Measurements from ENCODE around the gene CEP112. TPM values are rescaled to one million over a fixed set of nuclear protein-coding genes. Genes with fewer than 3 reads are reported as not detected.

CEP112 gene
- total and polyA plus RNA-seq, 2 of the 8 experiments (the other 6 are each of a cell fraction or from before 2014, with no cell fraction given) = 0.62 to 3.1 TPM

DNA sequence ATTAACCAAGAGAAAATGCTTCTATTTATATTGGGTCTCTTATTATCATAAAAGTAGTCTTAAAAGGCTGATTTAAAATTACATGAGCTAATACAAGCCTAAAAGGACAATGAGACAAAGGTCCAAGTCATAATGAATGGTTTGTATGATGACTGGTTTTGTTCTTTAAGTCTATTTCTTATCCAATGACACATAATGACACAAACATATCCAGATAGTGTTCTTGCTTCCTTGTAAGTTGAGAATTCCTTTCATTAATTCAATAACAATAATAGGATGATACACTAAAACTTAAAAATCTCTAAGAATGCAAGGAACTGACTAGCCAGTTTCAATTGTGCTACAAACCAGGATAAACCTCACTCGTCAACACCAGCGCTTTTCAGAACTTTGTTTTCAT is 244.1 kb downstream of the CEP112 start (continued):
- TF ChIP-seq, protein P1, sequence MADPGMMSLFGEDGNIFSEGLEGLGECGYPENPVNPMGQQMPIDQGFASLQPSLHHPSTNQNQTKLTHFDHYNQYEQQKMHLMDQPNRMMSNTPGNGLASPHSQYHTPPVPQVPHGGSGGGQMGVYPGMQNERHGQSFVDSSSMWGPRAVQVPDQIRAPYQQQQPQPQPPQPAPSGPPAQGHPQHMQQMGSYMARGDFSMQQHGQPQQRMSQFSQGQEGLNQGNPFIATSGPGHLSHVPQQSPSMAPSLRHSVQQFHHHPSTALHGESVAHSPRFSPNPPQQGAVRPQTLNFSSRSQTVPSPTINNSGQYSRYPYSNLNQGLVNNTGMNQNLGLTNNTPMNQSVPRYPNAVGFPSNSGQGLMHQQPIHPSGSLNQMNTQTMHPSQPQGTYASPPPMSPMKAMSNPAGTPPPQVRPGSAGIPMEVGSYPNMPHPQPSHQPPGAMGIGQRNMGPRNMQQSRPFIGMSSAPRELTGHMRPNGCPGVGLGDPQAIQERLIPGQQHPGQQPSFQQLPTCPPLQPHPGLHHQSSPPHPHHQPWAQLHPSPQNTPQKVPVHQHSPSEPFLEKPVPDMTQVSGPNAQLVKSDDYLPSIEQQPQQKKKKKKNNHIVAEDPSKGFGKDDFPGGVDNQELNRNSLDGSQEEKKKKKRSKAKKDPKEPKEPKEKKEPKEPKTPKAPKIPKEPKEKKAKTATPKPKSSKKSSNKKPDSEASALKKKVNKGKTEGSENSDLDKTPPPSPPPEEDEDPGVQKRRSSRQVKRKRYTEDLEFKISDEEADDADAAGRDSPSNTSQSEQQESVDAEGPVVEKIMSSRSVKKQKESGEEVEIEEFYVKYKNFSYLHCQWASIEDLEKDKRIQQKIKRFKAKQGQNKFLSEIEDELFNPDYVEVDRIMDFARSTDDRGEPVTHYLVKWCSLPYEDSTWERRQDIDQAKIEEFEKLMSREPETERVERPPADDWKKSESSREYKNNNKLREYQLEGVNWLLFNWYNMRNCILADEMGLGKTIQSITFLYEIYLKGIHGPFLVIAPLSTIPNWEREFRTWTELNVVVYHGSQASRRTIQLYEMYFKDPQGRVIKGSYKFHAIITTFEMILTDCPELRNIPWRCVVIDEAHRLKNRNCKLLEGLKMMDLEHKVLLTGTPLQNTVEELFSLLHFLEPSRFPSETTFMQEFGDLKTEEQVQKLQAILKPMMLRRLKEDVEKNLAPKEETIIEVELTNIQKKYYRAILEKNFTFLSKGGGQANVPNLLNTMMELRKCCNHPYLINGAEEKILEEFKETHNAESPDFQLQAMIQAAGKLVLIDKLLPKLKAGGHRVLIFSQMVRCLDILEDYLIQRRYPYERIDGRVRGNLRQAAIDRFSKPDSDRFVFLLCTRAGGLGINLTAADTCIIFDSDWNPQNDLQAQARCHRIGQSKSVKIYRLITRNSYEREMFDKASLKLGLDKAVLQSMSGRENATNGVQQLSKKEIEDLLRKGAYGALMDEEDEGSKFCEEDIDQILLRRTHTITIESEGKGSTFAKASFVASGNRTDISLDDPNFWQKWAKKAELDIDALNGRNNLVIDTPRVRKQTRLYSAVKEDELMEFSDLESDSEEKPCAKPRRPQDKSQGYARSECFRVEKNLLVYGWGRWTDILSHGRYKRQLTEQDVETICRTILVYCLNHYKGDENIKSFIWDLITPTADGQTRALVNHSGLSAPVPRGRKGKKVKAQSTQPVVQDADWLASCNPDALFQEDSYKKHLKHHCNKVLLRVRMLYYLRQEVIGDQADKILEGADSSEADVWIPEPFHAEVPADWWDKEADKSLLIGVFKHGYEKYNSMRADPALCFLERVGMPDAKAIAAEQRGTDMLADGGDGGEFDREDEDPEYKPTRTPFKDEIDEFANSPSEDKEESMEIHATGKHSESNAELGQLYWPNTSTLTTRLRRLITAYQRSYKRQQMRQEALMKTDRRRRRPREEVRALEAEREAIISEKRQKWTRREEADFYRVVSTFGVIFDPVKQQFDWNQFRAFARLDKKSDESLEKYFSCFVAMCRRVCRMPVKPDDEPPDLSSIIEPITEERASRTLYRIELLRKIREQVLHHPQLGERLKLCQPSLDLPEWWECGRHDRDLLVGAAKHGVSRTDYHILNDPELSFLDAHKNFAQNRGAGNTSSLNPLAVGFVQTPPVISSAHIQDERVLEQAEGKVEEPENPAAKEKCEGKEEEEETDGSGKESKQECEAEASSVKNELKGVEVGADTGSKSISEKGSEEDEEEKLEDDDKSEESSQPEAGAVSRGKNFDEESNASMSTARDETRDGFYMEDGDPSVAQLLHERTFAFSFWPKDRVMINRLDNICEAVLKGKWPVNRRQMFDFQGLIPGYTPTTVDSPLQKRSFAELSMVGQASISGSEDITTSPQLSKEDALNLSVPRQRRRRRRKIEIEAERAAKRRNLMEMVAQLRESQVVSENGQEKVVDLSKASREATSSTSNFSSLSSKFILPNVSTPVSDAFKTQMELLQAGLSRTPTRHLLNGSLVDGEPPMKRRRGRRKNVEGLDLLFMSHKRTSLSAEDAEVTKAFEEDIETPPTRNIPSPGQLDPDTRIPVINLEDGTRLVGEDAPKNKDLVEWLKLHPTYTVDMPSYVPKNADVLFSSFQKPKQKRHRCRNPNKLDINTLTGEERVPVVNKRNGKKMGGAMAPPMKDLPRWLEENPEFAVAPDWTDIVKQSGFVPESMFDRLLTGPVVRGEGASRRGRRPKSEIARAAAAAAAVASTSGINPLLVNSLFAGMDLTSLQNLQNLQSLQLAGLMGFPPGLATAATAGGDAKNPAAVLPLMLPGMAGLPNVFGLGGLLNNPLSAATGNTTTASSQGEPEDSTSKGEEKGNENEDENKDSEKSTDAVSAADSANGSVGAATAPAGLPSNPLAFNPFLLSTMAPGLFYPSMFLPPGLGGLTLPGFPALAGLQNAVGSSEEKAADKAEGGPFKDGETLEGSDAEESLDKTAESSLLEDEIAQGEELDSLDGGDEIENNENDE (IDR thresholded peaks at IDR 0.05; ENCODE audit: insufficient replicate concordance, low read length) = no peak
- TF ChIP-seq, protein P2, sequence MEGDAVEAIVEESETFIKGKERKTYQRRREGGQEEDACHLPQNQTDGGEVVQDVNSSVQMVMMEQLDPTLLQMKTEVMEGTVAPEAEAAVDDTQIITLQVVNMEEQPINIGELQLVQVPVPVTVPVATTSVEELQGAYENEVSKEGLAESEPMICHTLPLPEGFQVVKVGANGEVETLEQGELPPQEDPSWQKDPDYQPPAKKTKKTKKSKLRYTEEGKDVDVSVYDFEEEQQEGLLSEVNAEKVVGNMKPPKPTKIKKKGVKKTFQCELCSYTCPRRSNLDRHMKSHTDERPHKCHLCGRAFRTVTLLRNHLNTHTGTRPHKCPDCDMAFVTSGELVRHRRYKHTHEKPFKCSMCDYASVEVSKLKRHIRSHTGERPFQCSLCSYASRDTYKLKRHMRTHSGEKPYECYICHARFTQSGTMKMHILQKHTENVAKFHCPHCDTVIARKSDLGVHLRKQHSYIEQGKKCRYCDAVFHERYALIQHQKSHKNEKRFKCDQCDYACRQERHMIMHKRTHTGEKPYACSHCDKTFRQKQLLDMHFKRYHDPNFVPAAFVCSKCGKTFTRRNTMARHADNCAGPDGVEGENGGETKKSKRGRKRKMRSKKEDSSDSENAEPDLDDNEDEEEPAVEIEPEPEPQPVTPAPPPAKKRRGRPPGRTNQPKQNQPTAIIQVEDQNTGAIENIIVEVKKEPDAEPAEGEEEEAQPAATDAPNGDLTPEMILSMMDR (IDR thresholded peaks at IDR 0.05; ENCODE audit: control extremely low read depth in 1 of 3, insufficient read depth in 1 of 3, low read depth in 1 of 3, low read length in 3 of 3) = no peak
- no peak for TF ChIP-seq GABPA (IDR thresholded peaks at IDR 0.05; ENCODE audit: borderline replicate concordance, insufficient read depth, low read length)
- TF ChIP-seq SRF (IDR thresholded peaks at IDR 0.05; ENCODE audit: low read depth, low read length) = no peak
- TF ChIP-seq TAF7 (optimal IDR thresholded peaks at IDR 0.05; ENCODE audit: borderline replicate concordance, low read depth, low read length) = no peak
- no peak for TF ChIP-seq TCF12 (IDR thresholded peaks at IDR 0.05; ENCODE audit: low read depth, low read length)
- TF ChIP-seq NANOG (IDR thresholded peaks at IDR 0.05; ENCODE audit: insufficient read depth, low read depth, low read length, poor library complexity, severe bottlenecking) = no peak
- no peak for TF ChIP-seq POU5F1 (IDR thresholded peaks at IDR 0.05; ENCODE audit: low read depth, low read length)
- no peak for TF ChIP-seq CHD1 (IDR thresholded peaks at IDR 0.05; ENCODE audit: low read depth, low read length)

Data from H1 (cell line).